ENCODE data around the gene SV2C. TPM values are rescaled to one million over a fixed set of nuclear protein-coding genes. Genes with fewer than 3 reads are reported as not detected.
"Not testable (repeated sequence)": the region's sequence is repeated elsewhere in the genome, so short reads cannot be mapped to it uniquely, and the experiment has no call there.

Gene SV2C
- polyA plus RNA-seq, 1 donor (not counting 4 experiments of a cell fraction or from before 2014, with no cell fraction given): 0.34 TPM

DNA sequence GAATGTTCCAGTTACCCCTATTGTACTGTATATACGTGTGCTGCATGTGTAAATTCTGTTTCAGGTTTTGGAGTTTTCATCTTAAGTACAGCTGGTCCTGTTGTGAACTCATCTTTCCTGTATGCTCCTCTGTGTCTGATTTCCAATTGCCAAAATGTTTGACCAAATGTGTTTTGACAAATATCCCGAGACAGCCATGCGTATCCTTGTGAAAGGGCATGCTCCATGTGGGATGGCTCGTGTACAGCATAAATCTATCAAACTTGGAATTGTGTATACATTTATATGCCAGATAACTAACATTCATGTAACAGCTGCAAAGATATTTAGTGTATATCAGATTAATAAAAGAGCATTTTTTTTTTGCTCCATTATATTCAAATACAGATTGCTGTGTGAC lies 250.4 kb downstream of the SV2C start:
- dilution Hi-C loops (cut with MboI; ENCODE audit: extremely low pct_ligation_motif_present, low sequenced_read_pairs): no loop called here
- no peaks in the 10 kb centered on the region for H3K9me3 ChIP-seq (ENCODE audit: control insufficient read depth, low read depth, low read length)
- no peaks in the 10 kb centered on the region for H3K36me3 ChIP-seq (ENCODE audit: control insufficient read depth in 2 of 2, extremely low read depth in 1 of 2, insufficient read depth in 2 of 2, low read length in 2 of 2)
- no peak for TF ChIP-seq EZH2 (IDR thresholded peaks at IDR 0.05; ENCODE audit: low read length)
- TF ChIP-seq, protein P1, sequence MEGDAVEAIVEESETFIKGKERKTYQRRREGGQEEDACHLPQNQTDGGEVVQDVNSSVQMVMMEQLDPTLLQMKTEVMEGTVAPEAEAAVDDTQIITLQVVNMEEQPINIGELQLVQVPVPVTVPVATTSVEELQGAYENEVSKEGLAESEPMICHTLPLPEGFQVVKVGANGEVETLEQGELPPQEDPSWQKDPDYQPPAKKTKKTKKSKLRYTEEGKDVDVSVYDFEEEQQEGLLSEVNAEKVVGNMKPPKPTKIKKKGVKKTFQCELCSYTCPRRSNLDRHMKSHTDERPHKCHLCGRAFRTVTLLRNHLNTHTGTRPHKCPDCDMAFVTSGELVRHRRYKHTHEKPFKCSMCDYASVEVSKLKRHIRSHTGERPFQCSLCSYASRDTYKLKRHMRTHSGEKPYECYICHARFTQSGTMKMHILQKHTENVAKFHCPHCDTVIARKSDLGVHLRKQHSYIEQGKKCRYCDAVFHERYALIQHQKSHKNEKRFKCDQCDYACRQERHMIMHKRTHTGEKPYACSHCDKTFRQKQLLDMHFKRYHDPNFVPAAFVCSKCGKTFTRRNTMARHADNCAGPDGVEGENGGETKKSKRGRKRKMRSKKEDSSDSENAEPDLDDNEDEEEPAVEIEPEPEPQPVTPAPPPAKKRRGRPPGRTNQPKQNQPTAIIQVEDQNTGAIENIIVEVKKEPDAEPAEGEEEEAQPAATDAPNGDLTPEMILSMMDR (optimal IDR thresholded peaks at IDR 0.05 in 1 of 3, IDR thresholded peaks at IDR 0.05 in 1 of 3, conservative IDR thresholded peaks at IDR 0.05 in 1 of 3; ENCODE audit: extremely low read depth in 1 of 3, insufficient read depth in 2 of 3, low read length in 3 of 3): no peak
- no peaks in the 10 kb centered on the region for H3K9me1 ChIP-seq (ENCODE audit: control insufficient read depth, extremely low read depth, insufficient read depth, low read length)
- no peak for DNase-seq (ENCODE audit: low read depth, low spot score)
- no peak for FAIRE-seq
- H3K27ac ChIP-seq (ENCODE audit: control insufficient read depth, insufficient read depth, low read length): no peak overlapping the region
- H4K20me1 ChIP-seq (ENCODE audit: control insufficient read depth, extremely low read depth, insufficient read depth, low read length): no peaks in the 10 kb centered on the region
- H3K27me3 ChIP-seq (ENCODE audit: control insufficient read depth, extremely low read depth, insufficient read depth, low read length): peaks cover 3% of the 10 kb centered on the region
- no peaks in the 10 kb centered on the region for H3K79me2 ChIP-seq (ENCODE audit: control insufficient read depth, insufficient read depth, low read length)
- H2AFZ ChIP-seq (ENCODE audit: control insufficient read depth, low read length): no peak overlapping the region
- H3K4me2 ChIP-seq (ENCODE audit: control insufficient read depth, extremely low read depth, insufficient read depth, low read depth, low read length): no peak overlapping the region
- H3K4me3 ChIP-seq (ENCODE audit: control insufficient read depth in 2 of 3, extremely low read depth in 1 of 3, insufficient read depth in 2 of 3, low read depth in 1 of 3, low read length in 3 of 3): no peak overlapping the region
- no peaks in the 10 kb centered on the region for H3K4me1 ChIP-seq (ENCODE audit: control insufficient read depth, extremely low read depth, insufficient read depth, low read length)
- H3K9ac ChIP-seq (ENCODE audit: control insufficient read depth, extremely low read depth, insufficient read depth, low read length): no peak overlapping the region

DNA sequence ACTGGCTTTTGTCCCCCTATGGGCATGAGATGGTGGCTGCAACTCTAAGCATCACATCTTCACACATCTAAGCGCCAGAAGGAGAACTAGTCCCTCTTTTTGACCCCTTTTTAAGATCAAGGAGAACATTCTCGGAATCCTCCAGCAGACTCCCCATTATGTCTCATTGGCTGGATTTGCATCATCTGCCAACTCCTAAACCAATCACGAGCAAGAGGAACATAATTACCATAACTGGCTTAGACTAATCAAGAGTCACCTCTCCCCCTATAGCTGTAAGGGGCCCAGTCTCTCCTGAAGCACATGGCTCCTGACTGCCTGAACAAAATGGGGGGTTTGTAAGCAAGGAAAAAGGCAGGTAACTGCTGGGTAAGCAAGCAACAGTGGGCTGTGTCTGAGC lies 251.4 kb downstream of the SV2C start:
- Histone ChIP-seq H4K20me1 (ENCODE audit: control insufficient read depth, extremely low read depth, insufficient read depth, low read length) (no peaks in the 10 kb centered on the region), H2AFZ (ENCODE audit: control insufficient read depth, low read length) (no peak overlapping the region), H3K4me3 (ENCODE audit: control insufficient read depth in 2 of 3, extremely low read depth in 1 of 3, insufficient read depth in 2 of 3, low read depth in 1 of 3, low read length in 3 of 3) (no peak overlapping the region), H3K79me2 (ENCODE audit: control insufficient read depth, insufficient read depth, low read length) (no peaks in the 10 kb centered on the region), H3K4me2 (ENCODE audit: control insufficient read depth, extremely low read depth, insufficient read depth, low read depth, low read length) (no peak overlapping the region), H3K27ac (ENCODE audit: control insufficient read depth, insufficient read depth, low read length) (no peak overlapping the region), H3K9ac (ENCODE audit: control insufficient read depth, extremely low read depth, insufficient read depth, low read length) (no peak overlapping the region), H3K27me3 (ENCODE audit: control insufficient read depth, extremely low read depth, insufficient read depth, low read length) (peaks cover 3% of the 10 kb centered on the region), H3K36me3 (ENCODE audit: control insufficient read depth in 2 of 2, extremely low read depth in 1 of 2, insufficient read depth in 2 of 2, low read length in 2 of 2) (no peaks in the 10 kb centered on the region), H3K9me1 (ENCODE audit: control insufficient read depth, extremely low read depth, insufficient read depth, low read length) (no peaks in the 10 kb centered on the region), H3K9me3 (ENCODE audit: control insufficient read depth, low read depth, low read length) (no peaks in the 10 kb centered on the region), H3K4me1 (ENCODE audit: control insufficient read depth, extremely low read depth, insufficient read depth, low read length) (no peaks in the 10 kb centered on the region)
- FAIRE-seq (no peak), DNase-seq (ENCODE audit: low read depth, low spot score) (no peak)
- no peak for TF ChIP-seq EZH2 (IDR thresholded peaks at IDR 0.05; ENCODE audit: low read length)
- TF ChIP-seq, protein P1 (optimal IDR thresholded peaks at IDR 0.05 in 1 of 3, IDR thresholded peaks at IDR 0.05 in 1 of 3, conservative IDR thresholded peaks at IDR 0.05 in 1 of 3; ENCODE audit: extremely low read depth in 1 of 3, insufficient read depth in 2 of 3, low read length in 3 of 3): no peak
- dilution Hi-C loops (cut with MboI; ENCODE audit: extremely low pct_ligation_motif_present, low sequenced_read_pairs): no loop called here

DNA sequence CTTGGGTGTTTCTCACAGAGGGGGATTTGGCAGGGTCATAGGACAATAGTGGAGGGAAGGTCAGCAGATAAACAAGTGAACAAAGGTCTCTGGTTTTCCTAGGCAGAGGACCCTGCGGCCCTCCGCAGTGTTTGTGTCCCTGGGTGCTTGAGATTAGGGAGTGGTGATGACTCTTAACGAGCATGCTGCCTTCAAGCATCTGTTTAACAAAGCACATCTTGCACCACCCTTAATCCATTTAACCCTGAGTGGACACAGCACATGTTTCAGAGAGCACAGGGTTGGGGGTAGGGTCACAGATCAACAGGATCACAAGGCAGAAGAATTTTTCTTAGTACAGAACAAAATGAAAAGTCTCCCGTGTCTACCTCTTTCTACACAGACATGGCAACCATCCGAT lies 252.3 kb downstream of the SV2C start:
- H3K9me3 ChIP-seq (ENCODE audit: control insufficient read depth, low read depth, low read length); H3K9me1 ChIP-seq (ENCODE audit: control insufficient read depth, extremely low read depth, insufficient read depth, low read length); H3K4me3 ChIP-seq (ENCODE audit: control insufficient read depth in 2 of 3, extremely low read depth in 1 of 3, insufficient read depth in 2 of 3, low read depth in 1 of 3, low read length in 3 of 3); H3K27me3 ChIP-seq (ENCODE audit: control insufficient read depth, extremely low read depth, insufficient read depth, low read length); H3K9ac ChIP-seq (ENCODE audit: control insufficient read depth, extremely low read depth, insufficient read depth, low read length); H3K4me1 ChIP-seq (ENCODE audit: control insufficient read depth, extremely low read depth, insufficient read depth, low read length); H3K4me2 ChIP-seq (ENCODE audit: control insufficient read depth, extremely low read depth, insufficient read depth, low read depth, low read length); H3K36me3 ChIP-seq (ENCODE audit: control insufficient read depth in 2 of 2, extremely low read depth in 1 of 2, insufficient read depth in 2 of 2, low read length in 2 of 2); H3K27ac ChIP-seq (ENCODE audit: control insufficient read depth, insufficient read depth, low read length); FAIRE-seq; H2AFZ ChIP-seq (ENCODE audit: control insufficient read depth, low read length); DNase-seq (ENCODE audit: low read depth, low spot score); H3K79me2 ChIP-seq (ENCODE audit: control insufficient read depth, insufficient read depth, low read length); H4K20me1 ChIP-seq (ENCODE audit: control insufficient read depth, extremely low read depth, insufficient read depth, low read length); dilution Hi-C loops (cut with MboI; ENCODE audit: extremely low pct_ligation_motif_present, low sequenced_read_pairs): not testable (repeated sequence)

DNA sequence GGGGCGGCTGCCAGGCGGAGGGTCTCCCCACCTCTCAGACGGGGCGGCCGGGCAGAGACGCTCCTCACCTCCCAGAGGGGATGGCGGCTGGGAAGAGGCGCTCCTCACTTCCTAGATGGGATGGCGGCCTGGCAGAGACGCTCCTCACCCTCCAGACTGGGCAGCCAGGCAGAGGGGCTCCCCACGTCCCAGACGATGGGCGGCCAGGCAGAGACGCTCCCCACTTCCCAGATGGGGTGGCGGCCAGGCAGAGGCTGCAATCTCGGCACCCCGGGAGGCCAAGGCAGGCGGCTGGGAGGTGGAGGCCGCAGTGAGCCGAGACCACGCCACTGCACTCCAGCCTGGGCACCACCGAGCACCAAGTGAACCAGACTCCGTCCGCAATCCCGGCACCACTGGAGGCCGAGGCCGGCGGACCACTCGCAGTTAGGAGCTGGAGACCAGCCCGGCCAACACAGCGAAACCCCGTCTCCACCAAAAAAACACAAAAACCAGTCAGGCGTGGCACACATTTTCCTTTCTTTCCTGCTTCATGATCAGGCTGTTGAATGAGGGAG lies 253.1 kb downstream of the SV2C start:
- DNase-seq (ENCODE audit: low read depth, low spot score); H2AFZ ChIP-seq (ENCODE audit: control insufficient read depth, low read length); H3K4me2 ChIP-seq (ENCODE audit: control insufficient read depth, extremely low read depth, insufficient read depth, low read depth, low read length); H3K79me2 ChIP-seq (ENCODE audit: control insufficient read depth, insufficient read depth, low read length); dilution Hi-C loops (cut with MboI; ENCODE audit: extremely low pct_ligation_motif_present, low sequenced_read_pairs); H3K27ac ChIP-seq (ENCODE audit: control insufficient read depth, insufficient read depth, low read length); H3K4me1 ChIP-seq (ENCODE audit: control insufficient read depth, extremely low read depth, insufficient read depth, low read length); H3K9ac ChIP-seq (ENCODE audit: control insufficient read depth, extremely low read depth, insufficient read depth, low read length); H3K4me3 ChIP-seq (ENCODE audit: control insufficient read depth in 2 of 3, extremely low read depth in 1 of 3, insufficient read depth in 2 of 3, low read depth in 1 of 3, low read length in 3 of 3); H4K20me1 ChIP-seq (ENCODE audit: control insufficient read depth, extremely low read depth, insufficient read depth, low read length); H3K36me3 ChIP-seq (ENCODE audit: control insufficient read depth in 2 of 2, extremely low read depth in 1 of 2, insufficient read depth in 2 of 2, low read length in 2 of 2); H3K9me3 ChIP-seq (ENCODE audit: control insufficient read depth, low read depth, low read length); H3K27me3 ChIP-seq (ENCODE audit: control insufficient read depth, extremely low read depth, insufficient read depth, low read length); FAIRE-seq; H3K9me1 ChIP-seq (ENCODE audit: control insufficient read depth, extremely low read depth, insufficient read depth, low read length): not testable (repeated sequence)

All from keratinocyte (primary cell).